Measurements from ENCODE around the gene SPARC.
"Not testable (repeated sequence)": the region's sequence is repeated elsewhere in the genome, so short reads cannot be mapped to it uniquely, and the experiment has no call there.

DNA sequence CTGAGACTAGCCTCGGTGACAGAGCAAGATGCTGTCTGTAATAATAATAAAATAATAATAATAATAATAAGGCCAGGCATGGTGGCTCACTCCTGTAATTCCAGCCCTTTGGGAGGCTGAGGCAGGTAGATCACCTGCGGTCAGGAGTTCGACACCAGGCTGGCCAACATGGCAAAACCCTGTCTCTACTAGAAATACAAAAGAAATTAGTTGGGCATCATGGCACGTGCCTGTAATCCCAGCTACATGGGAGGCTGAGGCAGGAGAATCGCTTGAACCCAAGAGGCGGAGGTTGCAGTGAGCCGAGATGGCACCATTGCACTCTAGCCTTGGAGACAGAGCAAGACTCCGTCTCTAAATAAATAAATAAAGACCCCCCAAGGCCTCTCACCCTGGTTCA lies 2.9 kb upstream of the SPARC start:
- not testable (repeated sequence) for TF ChIP-seq CTCF (IDR thresholded peaks at IDR 0.05; ENCODE audit: low read depth, low read length); EZH2phosphoT487 (IDR thresholded peaks at IDR 0.05; ENCODE audit: low read depth)

Data from OCI-LY3 (cell line).